HG03060 (cell line): ENCODE data around the gene BABAM1.

Experiments
- ATAC-seq: cut with Tn5 transposase; IDR thresholded peaks from one replicate; pipeline ENCODE4 v1.9.1; 2021; ENCODE audit warnings: low read depth, moderate number of reproducible peaks; ENCODE audit not compliant: unreplicated experiment

BABAM1 gene

DNA sequence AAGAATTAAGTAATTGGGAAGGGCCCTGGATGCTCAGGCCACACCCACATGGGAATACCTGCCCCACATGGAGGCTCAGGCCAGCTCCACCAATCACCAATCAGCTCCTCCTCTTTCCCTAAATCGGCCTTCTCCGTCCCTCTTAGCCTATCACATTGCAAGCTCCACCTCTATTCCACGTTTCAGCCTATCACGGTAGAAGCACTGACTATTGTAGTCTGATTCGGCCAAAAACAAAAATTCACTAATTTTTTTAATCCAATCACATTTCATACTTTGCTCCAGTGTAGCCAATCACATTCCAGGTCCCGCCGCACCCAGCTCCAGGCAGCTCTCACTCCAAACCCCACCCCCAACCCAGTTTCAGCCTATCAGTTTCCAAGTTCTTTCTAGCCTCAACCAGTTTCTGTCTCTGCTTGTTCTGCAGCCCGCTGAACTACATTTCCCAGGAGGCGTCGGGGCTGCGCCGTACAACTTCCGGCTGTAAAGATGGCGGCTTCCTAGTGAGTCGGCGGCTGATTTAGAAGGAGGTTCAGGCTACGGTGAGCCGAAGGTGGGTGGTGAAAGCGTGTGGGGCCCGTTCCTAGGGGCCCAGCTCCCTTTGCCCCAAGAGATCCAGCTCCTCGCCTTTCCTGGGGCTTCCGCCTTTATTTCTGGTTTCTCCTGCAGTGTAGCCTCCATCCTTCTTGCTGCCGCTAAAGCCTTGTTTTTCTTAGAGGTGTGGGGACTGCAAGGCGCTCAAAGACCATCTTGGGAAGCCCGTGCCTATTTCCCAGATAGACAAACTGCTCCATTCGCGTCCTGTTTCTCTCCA lies at the start of gene BABAM1:
Gene BABAM1, plus strand, starts transcription at position 469 of the 814 bp plus-strand sequence. CDS start 1,364 bp downstream, outside the sequence.
- peak; percentile 89 for ATAC-seq

DNA sequence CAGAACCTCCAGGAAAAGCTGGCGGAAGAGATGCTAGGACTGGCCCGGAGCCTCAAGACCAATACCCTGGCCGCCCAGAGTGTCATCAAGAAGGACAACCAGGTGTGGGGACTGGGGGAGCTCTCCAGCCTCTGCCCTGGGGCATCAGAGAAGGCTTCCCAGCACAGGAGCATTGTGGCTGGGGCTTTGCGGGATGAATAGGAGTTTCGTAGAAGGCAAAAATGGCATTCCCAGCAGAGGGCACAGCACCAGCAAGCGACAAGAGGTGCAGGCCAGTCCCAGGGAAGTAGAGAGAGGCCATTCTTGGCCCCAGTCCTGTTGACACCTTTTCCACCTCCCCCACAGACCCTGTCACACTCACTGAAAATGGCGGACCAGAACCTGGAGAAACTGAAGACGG lies 48.0 kb upstream of the BABAM1 start:
- ATAC-seq: no peak

DNA sequence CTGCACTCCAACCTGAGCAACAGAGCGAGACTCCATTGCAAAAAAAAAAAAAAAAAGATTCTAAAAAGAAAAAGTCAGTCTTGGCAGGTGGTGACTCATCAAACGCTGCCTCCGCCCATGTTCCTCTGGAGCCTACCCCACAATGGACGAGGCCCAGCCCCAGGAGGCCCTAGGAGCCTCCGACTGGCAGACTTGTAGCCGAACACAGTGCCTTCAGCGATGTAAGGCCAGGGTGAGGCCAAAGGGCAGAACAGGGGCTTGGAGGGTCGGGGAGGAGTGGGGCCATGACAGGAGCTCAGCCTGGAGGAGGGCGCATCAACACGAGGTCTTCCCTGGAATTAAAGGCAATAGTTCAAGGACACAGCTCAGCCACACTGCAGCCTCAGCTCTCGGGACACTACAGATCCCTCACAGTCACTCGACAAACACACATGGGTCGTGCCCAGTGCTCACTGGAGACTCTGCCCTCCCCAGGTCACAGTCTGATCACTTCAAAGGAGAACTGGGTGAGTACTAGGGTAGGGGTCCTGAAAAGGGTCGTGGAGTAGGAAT lies 47.0 kb upstream of the BABAM1 start:
- ATAC-seq: no peak

DNA sequence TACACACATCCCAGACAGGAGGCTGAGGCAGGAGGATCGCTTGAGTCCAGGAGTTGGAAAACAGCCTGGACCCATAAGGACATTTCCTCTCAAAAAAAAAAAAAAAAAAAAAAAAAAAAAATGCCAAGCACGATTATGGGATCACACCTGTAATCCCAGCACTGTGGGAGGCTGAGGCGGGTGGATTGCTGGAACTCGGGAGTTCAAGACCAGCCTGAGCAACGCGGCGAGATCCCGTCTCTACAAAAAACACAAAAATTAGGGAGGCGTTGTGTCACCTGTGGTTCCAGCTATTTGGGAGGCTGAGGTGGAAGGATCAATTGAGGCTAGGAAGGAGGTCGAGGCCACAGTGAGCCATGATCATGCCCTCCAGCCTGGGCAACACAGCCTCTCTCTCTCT lies 42.2 kb upstream of the BABAM1 start:
- ATAC-seq: no peak

DNA sequence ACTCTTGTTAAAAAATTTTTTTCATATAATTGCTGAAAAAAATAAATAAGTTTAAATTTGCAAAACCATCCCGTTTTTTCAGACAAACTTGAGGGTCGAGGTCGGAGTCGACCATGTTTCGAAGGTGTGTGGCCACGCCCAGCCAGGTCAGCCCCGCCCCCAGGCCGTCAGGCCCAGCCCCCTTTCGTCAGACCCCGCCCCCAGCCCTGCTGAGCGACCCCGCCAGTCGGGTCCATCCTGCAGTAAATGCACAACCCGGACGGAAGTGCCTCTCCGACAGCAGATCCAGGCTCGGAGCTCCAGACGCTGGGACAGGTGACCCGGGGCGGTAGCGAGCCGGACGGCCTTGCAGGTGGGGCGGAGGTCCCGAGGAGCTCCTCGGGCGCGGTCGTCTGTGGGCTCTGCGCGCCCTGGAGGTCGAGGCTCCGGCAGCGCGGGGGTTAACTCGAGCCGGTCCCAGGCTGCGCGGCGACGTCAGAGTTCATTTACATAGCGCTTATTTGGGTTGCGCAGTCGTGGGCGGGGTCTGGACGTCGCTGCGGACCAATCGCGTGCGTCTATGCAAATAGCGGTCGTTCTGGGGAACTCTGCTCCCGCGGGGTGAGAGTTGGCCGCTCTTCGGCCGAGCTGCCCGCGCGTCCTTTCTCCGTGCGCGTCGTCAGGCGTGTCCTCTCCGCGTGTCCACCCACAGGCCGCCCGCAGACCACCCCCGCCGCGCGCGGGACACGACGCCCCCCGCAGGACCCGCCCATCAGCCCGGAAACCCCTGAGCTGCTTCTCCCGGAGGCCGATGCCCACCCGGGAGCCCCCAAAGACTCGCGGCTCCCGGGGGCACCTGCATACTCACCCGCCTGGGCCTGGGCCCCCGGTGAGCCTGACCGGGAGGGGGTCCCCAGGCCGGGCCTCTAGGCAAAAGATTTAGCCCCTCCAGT lies 41.0 kb upstream of the BABAM1 start, which contains the start of gene OCEL1:
Gene OCEL1, plus strand, starts transcription at position 225 of the 932 bp plus-strand sequence. Its CDS starts 22 bp downstream, at position 247.
- ATAC-seq: peak; percentile 81

DNA sequence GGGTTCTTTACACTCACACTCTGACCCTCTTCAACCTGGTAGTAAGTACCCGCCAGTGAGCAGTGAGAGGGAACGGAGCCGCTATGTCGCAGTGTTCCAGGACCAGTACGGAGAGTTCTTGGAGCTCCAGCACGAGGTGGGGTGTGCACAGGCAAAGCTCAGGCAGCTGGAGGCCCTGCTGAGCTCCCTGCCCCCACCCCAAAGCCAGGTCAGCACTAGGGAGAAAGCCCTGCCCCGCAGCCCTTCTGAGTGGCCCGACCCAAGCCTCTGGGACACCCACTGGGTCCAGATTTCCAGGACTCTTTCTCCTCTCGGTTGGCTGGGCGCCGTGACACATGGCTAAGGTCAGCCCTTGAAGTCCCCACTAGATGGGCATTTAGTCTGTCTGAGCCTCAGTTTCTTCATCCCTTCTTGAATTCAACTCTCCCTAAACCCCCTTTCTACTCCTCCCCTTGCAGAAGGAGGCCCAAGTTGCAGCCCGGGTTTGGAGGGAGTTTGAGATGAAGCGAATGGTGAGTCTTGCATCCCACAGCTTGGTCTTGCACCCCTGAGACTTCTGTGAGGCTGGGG lies 39.4 kb upstream of the BABAM1 start:
- ATAC-seq: no peak

DNA sequence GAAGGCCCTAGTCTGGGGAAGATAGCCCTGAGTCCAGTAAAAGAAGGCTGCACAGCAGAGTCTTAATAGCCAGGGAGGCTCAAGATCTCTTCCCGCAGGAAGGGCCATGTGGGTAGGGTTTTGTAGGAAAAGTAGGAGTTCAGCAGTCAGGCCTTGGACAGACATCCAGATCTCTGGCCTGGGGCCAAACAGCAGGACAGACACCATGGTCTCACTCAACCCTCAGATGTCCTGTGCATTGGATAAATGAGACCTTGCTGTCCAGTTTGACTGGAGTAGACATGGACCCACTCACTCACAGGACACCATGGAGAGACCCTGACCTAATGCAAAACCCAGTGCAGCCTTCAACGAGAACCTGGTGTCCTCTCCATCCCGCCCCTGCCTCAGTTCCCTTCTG lies 37.4 kb upstream of the BABAM1 start:
- no peak for ATAC-seq

DNA sequence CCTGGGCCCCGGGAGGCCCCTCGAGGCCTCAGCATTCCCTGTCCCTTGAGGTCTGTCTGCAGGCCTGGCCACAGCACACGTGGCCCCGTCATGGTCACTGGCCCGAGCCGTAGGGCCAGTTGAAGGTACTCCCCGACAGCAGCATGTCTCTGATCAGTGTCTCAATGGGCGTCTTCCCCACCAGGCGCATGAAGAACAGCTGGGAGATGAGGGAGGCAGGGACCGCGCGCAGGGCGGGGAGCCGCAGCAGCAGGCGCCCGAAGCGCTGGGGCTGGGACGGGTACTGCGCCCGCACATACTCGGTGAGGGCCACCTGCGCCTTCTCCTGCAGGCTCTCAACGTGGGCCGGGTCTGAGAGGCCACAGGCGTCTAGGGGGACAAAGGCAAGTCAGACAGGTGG lies 35.0 kb upstream of the BABAM1 start:
- no peak for ATAC-seq

DNA sequence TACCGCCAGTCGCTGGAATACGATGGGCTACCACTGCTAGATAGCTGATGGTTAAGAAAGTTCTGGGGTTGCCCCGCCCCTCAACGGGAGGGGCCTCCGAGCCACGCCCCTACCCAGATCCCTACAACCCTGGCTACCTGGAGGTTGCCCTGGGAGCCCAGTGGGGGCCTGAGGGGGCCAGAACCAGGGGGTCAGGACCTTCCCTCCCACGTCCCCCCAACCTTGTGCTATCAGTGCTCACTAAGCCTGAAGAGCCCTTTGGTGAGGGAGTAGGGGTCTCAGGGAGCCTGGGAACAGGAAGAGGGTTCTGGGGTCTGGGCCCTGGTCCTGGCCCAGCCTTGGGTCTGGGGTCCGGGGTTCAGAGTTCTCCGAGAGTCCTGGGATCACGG lies 32.3 kb upstream of the BABAM1 start:
- no peak for ATAC-seq

DNA sequence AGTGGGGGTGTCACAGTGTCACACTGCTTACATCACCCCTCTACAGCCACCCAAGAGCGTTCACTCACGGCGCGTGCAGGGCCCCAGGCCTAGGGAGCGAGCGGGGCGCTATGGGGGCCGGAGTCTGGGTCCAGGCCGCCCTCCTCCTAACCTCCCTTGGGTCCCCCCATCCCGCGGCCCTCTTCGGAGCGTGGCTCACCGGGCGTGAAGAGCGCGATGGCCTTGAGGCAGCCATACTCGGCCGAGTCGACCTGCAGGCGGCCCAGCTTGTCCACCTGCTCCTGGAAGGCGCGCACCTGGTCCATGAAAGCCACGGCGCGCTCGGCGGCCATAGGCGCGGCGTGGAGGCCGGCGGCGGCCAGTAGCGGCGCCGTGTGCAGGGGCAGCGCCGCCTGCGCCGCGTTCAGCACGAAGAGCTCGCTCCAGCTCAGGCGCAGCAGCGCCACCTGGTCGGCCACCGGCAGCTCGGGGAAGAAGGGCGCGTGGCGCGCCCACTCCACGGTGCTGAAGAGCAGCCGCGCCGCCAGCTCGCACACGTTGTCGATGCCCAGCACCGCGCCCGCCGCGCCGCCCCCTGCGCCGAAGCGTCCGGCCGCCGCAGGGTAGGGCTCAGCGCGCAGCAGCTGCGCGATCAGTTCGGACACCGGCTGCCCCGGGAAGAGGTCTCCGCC lies 31.8 kb upstream of the BABAM1 start:
- ATAC-seq: no peak

DNA sequence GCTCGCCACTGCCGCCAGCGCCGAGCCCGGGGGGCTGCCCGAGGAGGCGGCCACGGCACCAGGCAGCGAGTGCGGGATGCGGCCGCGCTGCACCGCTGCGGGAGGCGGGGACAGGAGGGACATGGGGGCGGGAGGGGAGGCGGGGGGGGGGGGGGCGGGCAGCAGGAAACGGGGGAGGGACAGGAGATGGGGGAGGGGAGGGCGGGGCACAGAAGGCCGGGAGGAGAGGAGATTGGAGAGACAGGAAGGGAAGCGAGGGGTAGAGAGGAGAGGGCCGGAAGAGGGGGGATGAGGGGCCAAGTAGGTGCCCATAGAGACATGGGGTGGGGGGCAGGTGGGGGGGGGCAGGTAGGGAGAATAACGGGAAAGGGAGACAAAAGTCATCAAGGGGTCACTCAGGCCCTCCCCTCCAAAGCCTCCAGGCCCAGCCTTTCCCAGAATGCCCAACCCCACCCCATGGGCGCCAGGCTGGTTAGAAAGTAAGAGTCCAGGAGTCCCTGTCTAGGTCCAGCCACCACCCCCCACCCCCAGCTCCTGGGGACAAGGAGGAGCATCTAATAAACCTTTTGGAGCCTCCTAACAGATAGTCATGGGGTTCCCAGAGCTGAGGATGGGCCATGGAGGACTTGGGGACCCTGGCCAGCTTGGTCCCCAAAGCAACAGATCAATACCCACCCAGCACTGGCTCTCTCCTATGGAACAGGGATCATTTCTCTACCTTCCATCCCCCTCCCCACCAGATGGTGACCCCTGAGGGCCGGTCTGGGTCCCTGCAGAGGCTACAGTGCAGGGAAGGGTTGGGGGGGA lies 31.1 kb upstream of the BABAM1 start:
- ATAC-seq: no peak

DNA sequence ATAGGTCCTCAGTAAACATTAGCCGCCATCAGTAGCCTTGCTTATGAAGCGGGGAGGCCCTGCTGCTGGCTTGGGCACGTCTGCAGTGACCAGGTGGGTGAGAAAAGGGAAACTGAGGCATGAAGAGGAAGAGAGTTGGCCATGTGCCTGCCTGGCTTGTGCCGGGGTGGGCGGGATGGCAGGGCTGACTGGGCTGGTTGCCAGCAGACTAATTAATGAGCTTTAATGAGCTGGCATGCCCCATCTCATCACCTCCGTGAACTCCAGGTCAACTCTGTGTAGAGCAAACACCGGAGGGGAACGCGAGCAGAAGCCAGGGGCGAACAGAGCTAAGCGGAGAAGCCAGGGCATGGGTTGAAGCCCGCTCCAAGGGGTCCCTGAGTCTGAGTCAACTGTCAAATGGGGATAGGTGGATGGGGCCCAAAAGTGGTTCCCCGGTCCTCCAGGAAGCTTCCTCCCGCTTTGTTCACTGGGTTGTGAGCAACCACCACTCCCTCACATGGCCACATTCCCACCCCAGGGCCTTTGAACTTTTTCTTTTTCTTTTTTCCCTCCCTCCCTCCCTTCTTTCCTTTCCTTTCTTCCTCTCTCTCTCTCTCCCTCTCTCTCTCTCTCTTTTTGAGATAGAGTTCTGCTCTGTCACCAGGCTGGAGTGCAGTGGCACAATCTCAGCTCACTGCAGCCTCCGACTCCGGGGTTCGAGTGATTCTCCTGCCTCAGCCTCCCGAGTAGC lies 30.3 kb upstream of the BABAM1 start:
- ATAC-seq: no peak

DNA sequence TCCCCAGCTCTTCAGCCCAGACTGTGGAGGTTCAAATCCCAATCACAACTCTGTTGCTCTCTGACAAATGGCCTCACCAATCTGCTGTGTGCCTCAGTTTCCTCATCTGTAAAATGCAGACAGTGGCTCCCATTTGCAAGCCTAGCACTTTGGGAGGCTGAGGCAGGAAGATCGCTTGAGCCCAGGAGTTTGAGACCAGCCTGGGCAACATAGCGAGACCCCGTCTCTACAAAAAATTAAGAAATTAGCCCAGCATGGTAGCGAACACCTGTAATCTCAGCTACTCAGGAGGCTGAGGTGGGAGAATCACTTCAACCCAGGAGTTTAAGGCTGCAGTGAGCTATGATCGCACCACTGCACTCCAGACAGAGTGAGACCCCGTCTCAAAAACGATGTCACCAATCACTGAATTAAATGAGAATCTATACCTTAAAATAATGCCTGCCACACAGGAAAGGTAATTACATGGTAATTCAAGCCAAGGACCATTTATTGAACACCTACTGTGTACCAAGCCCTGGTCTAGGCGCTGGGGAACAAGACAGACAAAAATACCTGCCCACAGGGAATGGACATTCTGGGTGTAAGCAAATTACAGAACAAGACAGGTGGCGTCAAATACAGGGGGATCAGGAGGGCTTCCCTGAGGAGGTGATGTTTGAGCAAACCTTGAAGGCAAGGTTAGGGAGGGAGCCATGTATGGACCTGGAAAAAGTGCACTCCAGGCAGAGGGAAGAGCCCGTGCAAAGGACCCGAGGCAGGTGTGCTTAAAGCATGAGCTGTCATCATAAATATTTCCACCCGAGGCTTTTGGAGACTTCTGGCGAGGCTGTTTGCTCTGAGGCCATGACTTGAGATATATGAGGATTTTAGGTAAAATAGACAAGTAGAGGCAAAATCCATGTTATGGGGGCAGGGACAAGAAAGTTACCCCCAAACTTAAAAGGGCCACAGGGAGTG lies 29.2 kb upstream of the BABAM1 start:
- no peak for ATAC-seq

DNA sequence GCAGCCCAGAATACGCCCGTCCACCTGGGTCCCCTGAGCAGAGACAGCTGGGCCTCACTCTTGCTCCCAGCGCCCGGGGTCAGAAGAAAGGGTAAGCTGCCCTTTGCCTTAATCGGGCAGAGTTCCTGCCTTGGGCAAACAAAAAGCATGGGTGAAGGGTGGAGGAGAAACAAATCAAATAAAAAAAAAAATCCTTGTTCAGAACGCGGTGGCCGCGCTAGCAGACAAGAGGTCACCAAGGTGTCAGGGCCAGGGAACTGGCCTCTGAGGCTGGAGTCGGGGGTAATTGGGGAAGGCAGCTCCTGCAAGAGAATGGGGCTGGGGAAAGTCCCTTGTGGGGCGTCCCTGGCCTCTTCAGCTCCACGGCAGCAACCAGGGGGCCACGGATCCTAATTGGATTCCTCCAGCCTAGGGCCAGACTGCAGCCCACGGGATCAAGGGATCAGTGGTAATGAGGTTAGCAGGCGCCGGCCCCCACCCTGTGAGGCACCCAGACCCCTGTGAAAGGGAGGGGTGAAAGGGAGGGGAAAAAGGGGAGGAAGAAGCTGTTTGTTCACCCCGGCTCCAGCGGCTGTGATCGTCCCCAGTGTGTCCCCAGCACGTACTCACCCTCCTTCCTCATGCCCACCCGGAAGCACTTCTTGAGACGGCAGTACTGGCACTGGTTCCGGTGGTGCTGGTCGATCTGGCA lies 27.0 kb upstream of the BABAM1 start:
- no peak for ATAC-seq

DNA sequence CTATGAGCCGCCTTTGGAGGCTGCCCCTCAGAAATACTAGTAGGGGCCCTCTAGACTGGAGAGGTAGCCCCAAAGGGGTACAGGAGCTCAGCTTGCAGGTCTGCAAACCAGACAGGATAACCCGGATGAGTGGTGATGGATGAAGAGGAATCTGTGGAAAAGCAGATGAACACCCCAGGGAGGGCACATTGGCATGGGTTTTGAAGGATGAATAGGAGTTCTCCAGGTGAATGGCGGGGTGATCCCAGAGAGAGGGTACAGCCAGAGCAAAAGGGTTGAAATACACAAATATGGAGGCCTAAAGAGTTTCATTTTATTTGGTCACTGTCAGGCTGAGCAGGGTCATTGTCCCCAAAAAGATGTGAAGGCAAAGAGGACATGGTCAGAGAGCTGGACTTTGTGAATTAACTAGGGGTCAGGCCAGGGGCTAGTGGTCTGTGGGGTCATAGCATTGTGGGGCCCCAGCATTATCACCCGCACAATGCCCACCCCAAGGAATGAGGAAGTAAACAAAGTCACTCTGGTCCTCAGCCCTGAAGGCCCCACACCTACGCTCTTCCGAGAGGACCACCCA lies 26.3 kb upstream of the BABAM1 start:
- no peak for ATAC-seq

DNA sequence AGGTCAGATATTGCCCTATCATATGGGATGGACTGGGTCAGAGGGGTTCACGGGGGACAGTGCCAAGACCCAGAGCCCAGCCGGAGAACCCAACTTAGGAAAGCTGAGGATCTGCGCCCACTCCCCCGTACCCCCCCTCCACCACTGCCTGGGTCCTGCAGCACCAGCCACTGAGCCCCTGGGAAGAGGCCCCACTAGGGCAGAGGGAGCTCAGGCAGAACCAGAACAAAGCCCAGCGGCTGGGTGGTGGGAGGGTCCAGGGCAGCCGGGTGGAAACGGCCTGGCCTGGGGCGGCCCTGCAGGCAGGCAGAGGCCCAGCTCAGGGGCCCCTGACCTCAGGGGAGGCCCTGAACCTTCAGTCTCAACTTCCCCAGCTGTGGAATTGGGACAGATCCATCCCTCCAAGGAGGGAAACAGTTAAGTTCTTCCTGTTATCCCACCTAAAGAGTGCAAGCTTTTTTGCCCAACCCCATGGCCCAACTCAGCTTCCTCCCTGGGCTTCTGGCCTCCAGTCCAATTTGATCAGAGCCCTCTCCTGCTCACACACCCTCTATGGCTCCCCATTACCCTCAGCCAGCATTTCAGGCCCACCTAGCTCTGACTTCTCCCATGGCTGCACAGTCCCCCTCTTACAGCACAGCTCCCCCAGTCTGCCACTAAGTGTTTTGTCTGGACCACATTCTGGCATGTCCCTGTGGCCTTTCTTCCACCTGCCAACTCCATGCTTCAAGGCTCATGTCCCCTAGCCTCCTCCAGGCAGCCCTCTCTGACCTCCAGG lies 24.6 kb upstream of the BABAM1 start:
- no peak for ATAC-seq
